Measurements from ENCODE around the gene C1QTNF9.
"Not testable (repeated sequence)": the region's sequence is repeated elsewhere in the genome, so short reads cannot be mapped to it uniquely, and the experiment has no call there.

C1QTNF9 gene

DNA sequence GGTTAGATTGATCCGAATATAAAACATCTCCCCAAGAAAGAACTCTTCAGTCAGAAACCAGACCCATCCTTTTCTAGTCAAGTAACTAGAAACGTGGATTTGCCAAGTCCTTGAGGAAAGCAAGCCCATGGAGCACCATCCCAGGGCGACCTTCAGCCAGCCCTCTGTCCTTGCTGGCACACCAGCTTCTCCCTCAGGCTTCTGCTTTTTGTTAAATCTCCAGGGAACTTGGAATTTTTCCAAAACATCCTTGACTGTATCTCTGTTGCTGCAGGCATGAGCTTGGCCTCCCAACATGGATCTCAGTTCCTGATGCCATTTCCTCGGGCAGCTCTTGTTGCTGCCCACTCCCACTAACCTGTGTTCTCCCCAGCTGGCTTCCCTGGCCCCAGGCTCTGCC is 27.1 kb upstream of the C1QTNF9 start:
- DNase-seq (ENCODE audit: low read depth) = no peak

DNA sequence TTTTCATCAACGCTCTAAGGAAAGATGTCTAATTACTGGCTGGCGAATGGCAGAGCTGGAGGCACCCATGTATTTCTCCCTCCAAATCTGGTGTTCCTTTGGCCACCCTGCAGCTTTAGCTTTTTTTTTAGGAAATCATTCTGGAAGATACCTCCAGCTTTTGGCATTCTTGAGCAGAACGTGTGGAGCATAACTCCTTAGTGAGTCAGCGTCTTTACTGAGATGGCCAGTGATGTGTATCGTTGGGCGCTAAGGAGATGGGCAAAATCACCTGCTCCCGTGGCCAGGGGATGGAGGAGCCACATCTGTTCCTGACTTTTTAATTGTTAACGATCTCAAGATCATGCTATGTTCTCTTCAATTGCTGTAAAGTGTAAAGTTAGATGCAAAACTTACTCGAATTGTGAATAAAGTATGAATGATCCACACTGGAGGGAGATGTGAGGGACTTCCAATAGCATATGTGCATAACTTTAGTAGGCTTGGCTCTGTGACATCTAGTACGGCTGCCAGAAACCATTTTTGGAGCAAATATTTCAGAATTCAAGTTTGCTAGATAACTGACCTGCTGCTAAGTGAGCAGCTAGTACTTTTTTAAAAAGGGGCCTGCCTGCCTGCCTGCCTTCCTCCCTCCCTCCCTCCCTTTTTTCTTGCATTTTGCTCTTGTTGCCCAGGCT is 24.4 kb upstream of the C1QTNF9 start:
- DNase-seq (ENCODE audit: low read depth) = no peak

DNA sequence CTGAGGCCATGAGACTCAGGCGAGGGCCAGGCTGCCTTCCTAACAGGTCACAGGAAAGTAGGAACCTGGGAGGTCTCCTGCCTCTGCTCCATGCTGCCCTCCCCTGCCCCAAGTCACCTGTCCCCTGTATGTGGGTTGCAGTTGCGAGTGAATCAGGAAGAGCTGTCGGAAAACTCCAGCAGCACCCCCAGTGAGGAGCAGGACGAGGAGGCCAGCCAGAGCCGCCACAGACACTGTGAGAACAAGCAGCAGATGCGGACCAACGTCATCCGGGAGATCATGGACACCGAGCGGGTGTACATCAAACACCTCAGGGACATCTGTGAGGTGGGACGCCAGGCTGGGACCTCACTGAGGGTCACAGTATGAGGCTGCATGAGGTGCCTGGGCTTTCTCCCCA is 22.8 kb upstream of the C1QTNF9 start:
- no peak for DNase-seq (ENCODE audit: low read depth)

DNA sequence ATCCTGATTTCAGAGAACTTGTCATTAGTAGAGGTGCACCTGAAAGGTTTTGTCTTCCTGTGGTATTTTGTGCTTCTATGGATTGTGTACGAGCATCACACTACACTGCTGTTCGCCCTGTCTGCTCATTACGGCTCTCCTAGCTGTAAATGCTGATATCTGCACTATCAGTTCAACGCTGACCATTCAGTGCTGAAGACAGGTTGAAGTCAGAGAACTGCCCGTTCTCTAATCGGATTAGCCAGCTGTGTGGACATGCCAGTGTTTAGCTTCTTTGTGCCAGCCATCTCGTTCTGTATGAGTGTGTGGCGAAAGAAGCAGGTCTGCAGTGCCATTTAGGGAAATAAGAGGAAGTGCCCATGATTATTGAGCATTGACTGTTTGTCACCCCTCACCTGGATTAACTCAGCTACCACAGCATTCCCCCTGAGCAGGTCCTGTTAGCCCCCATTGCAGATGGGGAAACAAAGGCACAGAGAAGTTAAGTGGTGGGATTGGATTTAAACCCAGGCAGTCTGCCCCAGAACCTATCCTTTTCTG is 21.6 kb upstream of the C1QTNF9 start:
- no peak for DNase-seq (ENCODE audit: low read depth)

DNA sequence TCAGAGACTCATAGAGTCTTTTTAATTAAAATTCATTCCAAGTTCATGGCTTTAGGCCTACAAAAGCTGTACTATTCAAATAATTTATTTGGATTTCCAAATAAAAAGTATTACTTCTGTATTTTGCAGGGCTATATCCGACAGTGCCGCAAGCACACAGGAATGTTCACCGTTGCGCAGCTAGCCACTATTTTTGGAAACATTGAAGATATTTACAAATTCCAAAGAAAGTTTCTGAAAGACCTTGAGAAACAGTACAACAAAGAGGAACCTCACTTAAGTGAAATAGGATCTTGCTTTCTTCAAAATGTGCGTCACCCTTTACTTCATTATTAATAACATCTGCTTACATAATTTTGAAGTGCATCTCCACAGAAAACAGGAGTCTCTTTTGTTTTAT is 20.5 kb upstream of the C1QTNF9 start:
- no peak for DNase-seq (ENCODE audit: low read depth)

DNA sequence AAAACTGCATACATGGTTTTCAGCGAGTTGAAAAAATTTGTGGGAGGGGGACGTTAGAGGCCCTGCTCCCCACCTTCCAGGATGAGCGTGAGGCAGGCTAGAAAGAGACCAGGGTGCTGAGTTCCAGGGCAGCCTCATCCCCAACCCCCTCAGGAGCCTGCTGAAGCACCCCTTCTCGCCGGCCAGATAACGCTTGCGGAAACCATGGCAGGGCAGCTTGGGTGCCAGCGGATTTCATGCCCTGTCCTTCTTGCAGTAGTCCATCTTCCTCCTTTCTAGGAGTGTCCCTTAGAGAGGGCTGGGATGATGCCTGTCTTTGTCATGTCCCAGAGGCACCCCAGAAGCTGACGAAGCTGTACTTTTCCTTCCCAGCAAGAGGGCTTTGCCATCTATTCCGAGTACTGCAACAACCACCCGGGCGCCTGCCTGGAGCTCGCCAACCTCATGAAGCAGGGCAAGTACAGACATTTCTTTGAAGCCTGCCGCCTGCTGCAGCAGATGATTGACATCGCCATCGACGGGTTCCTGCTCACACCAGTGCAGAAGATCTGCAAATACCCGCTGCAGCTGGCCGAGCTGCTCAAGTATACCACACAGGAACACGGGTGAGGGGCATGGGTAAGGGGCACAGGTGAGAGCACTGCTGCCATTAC is 19.0 kb upstream of the C1QTNF9 start:
- DNase-seq (ENCODE audit: low read depth) = no peak

DNA sequence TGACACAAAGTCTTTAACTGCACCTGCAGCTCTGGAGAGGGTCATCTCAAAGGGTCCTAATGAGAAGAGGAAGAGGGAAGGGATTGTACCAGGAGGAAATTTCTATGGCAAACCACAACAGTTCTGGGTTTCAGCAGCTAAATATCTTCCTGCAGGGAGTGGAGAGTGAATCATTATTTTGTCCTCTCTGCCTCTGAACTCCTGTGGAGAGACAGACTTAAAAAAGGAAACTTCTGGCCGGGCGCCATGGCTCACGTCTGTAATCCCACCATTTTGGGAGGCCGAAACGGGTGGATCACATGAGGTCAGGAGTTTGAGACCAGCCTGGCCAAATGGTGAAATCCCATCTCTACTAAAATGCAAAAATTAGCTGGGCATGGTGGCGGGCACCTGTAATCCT is 16.9 kb upstream of the C1QTNF9 start:
- DNase-seq (ENCODE audit: low read depth) = no peak

DNA sequence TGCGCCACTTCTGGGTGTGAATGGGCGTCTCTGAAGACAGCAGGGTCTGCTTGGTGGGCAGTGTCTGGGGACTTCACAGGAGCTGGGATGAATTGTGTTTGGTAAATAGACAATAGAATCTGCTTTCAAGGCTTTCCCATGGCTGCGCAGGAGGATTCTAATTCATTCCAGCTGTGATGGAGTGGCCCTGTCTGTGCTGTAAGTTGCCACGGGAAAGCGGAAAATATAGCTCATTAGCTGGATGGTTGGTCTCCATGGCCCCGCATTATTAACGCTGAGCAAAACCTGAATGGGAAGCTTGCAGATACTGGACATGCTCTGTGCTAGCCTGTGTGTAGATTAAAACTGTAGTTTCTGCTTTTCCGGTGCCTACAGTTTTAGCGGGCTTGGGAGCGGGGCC is 15.6 kb upstream of the C1QTNF9 start:
- no peak for DNase-seq (ENCODE audit: low read depth)

DNA sequence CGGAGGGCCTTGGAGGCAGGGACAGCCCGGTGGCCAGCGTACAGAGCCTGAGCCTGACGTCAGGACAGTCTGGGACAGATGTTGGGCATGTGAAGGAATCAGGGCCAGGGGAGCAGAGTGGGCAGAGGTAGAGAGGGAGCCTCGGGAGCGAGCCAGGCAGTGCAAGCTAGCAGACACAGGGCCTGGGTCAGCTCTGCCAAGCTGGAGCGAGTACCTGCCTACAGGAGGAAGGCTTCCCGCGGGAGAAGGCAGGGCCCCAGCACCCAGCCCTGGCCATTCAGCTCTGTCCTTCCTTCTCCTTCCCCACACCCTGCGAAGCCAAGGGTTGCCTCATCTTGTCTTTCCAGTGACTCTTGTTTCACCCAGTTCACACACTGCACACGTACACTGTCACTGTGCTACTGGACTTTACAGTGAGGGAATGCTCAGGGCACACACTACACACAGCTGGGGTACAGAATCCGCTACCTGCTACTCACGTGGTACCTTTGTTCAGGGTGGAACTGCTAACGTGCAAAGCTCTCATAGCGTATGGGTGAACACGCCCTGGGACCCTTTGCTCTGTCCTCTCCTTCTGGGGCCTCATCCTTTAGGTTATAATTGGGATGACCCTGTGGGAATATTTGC is 9.8 kb upstream of the C1QTNF9 start:
- DNase-seq (ENCODE audit: low read depth) = no peak

DNA sequence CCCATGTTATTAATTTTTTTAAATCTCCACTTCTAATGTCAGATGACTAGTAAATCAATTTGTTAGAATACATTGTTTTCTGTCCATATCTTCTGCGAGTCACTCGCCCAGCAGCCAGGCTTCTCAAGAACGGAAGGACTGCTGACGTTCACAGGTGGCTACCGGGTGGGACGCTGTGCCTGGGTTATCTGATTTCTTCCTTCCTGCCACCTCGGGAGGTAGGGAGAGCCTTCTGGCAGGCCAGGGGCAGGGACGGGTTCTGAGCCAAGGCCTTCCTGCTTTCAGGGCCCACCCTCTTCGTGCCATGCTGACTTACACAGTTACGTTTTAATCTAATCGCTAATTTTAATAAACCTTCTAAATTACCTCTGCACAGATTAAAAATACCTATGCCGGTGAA is 7.9 kb upstream of the C1QTNF9 start:
- DNase-seq (ENCODE audit: low read depth) = no peak

DNA sequence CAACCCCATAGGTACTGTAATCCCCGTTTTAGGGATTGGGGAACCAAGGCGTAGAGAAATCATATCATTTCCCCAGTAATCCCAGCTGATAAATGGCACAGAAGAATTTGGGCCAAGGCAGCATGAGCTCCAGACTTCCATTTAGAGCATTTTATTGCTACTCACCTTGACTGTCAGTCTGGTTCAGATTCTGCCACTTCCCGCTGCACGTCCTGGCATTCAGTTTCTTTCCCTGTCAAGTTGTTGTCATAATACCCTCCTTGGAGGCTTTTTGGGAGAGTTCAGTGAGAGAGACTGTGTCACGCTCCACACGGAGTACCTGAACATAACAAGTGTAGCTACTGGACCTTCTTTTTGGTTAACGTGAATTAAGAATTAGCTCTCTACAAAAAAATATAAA is 7.5 kb upstream of the C1QTNF9 start:
- DNase-seq (ENCODE audit: low read depth) = no peak

DNA sequence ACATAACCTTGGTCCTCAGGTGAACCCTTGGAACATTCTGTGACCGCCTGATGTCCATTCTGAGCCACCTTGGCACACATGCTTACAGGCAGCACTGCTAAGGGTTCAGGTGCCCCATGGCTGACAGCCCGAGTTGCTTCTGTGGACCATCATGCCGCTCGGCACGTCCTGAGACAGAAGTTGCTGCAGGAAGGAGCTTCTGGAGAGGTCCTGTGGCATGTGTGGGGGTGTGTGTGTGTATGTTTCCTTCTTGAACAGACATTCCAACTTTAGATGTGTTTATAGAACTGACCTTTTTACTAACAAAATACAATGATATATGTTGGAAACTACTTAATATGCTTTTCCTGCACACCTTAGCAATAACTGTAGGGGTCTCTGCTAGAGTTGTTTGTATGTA is 4.8 kb upstream of the C1QTNF9 start:
- DNase-seq (ENCODE audit: low read depth) = no peak

DNA sequence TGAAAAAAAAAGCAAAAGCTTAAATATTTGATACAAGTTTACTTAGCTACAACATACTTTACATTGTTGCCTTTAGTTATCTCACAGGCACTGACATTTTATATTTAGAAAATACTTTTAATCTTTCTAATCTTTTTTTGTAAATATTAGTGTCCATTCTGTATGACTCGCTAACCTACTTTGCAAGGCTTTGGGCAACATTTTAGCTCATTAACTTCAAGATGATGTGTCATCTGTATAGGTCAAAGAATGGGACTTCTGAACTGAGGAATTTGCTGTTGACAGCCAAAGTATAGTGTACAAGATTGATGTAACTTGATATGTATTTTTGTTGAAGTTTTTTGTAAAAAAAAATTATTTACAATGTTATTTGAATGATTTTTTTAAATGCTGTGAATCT is 2.7 kb upstream of the C1QTNF9 start:
- DNase-seq (ENCODE audit: low read depth) = peak; percentile 64

DNA sequence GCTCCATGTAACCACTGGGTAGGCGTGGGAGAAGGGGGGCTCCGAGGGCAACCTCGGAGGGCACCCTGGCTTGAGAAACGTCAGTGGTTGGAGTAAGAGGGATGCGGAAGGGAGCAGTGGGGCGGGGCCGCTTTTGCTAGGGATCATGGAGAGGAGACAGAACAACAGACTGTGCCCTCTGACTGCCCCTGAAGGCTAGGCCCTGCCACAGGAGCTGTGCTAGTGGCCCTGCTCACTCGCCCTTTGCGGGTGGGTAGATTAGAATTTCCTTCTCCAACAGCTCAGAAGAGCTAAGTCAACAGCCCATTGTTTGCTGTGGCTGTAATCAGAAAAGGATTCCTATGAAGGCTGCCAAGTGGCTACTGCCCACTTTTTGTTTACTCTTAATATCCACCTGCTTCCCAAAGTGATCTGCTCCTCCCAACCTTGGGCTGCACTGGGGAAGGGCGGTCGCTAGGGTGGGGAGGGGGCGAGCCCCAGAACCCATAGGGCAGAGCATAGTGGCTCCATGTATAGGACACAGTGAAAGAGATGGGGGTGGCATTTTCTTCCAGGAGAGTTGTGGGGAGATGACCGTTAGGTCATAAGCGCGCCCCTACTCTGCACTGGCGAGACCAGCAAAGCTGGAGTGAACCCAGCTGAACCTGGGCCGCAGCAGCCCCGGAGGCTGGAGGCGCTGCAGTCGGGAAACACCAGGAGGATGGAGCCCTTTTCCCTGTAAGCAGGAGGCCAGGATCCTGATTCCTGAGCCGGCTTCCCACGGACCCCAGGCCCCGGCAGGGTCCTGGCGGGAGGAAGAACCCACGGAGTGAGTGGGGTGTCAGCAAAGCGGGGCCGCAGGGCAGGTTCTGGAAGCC is 1.9 kb upstream of the C1QTNF9 start:
- DNase-seq (ENCODE audit: low read depth) = no peak

DNA sequence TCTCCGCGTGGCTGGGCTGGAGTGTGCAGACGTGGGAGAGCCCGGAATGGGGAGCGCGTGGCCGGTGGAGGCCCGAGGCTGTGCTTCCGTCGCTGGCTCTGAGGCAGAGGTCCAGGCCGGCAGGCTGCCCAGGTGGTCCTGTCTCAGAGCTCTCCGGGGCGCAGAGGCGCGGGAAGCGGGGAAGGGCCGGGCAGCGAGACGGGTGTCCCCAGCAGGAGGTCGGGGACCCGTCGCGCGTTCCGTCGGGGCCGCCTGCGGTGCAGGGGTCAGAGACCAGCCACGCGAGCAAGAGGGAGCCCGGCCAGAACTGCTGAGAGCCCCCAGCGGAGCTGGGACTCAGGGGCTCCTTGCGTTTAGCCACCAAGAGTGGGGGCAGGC is 1.3 kb upstream of the C1QTNF9 start:
- no peak for DNase-seq (ENCODE audit: low read depth)

DNA sequence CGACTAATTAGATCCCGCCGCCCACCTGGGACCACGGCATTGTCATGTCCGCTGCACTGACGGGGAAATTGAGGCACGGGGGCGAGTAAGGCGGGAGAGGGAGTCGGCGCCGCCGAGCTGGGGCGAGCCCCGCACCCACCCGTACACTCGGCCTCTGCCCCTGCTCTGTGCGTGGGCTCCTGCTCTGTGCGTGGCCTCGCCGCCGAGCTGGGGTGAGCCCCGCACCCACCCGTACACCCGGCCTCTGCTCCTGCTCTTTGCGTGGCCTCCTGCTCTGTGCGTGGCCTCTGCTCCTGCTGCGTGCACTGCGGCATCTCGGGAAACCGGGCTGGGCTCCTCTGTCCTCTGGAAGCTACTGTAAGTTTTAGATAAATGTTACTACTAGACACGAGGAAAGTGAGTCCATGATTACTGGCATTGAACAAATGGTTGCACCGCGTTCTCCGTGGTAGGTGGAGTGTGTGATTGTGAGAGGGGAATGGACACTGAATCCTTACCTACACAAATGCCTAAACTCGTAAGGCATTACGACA is 826 bp upstream of the C1QTNF9 start:
- DNase-seq (ENCODE audit: low read depth) = no peak

DNA sequence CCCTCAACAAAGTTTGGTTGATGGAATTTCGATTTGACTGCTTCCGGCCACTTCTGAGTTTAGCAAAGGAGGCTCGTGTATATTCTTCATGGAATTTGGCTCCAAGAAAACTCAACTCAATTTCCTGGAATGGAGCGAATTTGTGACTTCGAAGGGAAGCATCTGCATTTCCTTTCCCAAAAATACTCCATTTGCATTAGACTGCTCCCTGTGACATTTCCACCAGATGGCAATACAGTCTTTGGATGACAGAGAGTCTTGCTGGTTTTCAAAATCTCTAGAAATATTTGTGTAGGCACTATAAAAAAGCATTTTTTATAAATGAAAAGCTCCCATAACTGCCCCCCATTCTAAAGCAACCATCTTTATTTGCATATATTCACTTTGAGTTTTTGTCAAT is 4.1 kb downstream of the C1QTNF9 start:
- peak; percentile 27 for DNase-seq (ENCODE audit: low read depth)

DNA sequence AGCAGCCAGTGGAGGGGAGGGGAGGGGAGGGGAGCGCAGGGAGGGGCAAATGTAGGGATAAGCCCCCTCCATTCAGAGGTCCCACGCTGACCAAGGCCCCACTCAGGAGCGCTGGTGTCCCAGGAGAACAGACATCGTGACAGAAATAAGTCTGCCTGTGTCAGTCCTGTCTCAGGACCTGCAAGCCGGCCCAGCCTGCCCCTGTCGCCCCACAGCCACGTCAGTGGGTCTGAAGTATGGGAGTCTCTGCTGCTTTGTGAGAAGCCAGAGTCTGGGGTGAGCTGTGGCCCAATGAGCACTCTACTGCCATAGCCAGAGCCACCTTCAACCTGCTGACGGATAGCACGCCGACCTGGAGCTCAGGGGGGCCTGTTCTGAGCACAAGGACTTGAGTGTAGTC is 8.5 kb downstream of the C1QTNF9 start:
- DNase-seq (ENCODE audit: low read depth) = not testable (repeated sequence)

DNA sequence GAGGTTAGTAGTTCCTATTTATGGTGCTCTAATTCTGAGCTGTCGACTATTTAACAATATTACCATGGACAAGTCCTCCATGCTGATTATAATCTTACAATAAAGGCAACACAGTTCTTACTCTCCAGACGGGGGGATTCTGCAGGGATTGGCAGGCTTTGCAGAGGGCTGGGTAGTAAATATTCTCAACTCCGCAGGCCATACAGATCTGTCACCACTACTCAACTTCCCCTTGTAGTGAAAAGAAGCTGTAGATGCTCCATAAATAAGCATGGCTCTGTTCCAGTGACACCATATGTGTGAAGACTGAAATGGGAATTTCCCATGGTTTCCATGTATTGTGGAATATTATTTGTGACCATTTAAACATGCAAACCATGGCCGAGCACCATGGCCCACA is 9.5 kb downstream of the C1QTNF9 start:
- not testable (repeated sequence) for DNase-seq (ENCODE audit: low read depth)

DNA sequence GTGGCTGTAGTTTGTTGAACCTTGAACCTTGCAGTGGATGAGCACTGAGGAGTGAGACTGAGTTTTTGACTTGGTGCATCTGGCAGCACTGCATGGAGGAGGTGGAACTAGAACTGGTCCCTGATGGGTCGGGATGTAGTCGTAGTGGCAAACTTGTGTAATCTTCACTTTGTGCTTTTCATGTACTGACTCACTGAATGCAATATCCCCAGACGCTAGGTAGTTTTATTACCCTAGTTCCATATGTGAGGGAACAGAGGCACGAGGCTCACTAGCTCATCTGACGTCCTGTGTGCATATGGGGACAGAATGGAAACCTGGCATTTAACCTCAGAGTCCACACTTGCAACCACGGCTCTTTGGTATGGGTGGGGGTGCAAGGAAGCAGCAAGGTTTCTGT is 10.3 kb downstream of the C1QTNF9 start:
- not testable (repeated sequence) for DNase-seq (ENCODE audit: low read depth)

DNA sequence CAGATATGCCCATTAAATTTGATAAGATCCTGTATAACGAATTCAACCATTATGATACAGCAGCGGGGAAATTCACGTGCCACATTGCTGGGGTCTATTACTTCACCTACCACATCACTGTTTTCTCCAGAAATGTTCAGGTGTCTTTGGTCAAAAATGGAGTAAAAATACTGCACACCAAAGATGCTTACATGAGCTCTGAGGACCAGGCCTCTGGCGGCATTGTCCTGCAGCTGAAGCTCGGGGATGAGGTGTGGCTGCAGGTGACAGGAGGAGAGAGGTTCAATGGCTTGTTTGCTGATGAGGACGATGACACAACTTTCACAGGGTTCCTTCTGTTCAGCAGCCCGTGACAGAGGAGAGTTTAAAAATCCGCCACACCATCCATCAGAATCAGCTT is 12.0 kb downstream of the C1QTNF9 start:
- not testable (repeated sequence) for DNase-seq (ENCODE audit: low read depth)

DNA sequence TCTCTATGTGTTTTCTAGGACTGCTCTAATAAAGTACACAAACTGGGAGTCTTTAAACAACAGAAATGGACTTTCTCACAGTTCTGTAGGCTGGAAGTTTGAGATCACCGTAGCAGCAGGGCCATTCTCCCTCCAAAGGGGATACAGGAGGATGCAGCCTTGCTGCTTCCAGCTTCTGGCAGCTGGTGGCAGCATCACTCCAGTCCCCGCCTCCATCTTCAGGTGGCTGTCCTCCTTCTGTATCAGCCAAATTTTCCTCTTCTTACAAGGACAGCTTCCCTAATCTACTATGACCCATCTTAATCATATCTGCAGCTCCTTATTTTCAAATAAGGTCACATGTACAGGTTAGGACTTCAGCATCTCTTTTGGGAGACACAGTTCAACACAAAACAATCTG is 13.1 kb downstream of the C1QTNF9 start:
- peak; percentile 3 for DNase-seq (ENCODE audit: low read depth)
